ENCODE data around the gene RFC1.

The RFC1 gene

DNA sequence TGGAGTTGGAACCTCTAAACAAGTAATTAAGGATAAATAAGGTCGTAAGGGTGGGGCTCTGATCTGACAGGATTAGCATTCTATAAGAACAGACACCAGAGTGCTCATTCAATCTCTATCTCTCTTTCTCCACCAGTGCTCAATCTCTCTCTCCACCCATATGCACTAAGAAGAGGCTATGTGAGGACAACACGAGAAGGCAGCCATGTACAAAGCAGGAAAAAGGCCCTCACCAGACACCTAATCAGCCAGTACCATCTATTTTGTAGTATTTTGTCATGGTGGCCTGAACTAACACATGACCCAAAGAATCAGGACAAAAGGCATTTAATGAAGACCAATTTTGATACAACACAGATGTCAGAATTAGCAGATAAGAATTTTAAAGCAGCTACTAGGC is 16.8 kb downstream of the RFC1 start:
- DNase-seq, result no peak

DNA sequence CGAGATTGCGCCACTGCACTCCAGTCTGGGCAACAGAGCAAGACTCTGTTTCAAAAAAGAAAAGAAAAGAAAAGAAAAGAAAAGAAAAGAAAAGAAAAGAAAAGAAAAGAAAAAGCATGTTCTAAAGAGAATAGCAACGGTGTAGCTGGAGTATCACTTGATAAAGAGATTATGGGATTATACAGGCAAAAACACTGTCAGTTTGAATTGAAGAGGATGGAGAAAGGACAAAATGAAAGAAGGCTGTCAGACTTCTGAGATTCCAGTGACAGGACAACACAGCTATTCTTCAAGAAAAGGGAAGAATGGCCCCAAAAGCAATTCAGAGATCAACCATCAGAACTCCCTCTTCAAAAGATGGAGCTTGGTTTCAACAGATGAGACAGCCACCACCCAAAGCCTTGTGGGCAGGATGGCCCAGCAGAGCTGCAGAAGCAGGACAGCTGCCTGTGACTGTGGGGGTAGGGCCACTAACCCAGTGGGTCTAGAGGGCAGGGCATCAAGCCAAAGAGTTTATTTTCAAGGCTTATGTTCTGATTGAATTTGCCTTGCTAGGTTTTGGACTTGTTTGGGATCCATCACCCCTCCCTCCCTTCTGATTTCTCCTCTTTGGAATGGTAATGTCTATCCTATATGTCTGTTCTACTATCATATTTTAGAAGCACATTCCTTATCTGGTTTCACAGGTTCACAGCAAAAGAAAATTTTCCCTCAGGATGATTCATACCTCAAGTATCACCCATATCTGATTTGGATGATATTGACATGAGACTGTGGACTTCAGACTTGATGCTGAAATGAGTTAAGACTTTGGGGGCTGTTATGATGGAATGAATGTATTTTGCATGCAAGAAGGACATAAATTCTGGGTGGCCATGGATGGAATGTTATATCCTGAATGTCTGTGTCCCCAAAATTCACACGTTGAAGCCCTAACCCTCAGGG is 17.5 kb downstream of the RFC1 start:
- no peak for DNase-seq

DNA sequence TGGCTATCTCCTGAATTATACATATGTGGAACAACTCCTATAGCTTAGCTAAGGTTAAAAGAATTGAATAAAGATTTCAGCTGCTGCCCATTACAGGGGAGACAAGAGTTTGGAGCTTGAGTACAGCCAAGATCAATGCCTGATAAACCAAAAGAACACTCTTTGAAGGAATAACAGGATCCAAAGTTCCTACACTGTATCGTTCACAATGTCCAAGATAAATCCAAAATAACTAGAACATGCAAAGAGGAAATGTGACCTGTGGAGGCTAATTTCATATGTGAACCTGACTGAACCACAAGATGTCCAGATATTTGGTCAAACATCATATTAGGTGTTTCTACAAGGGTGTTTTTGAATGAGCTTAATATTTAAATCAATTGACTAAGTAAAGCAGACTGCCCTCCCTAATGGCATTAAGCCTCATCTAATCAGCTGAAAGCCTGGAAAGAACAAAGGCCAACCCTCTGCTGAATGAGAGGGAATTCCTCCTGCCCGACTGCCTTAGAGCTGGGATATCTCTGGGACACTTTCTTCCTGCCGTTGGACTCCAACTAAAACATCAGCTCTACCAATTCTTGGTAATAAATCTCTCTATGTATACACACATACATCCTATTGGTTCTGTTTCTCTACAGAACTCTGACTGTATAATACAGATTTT is 19.2 kb downstream of the RFC1 start:
- DNase-seq, result no peak

DNA sequence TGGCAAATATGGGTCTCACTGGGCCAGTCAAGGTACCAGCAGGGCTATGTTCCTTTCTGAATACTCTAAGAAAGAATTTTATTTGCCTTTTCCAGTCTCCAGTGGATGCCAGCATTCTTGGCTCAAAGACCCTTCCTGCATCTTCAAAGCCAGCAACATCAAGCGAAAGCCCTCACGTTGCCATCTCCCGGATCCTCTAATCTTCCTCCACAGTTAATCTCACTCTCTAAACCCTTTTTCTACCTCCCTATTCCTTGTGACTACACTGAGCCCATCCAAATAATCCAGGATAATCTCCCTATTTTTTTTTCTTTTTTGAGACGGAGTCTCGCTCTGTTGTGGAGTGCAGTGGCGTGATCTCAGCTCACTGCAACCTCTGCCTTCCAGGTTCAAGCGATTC is 23.4 kb downstream of the RFC1 start:
- no peak for DNase-seq

DNA sequence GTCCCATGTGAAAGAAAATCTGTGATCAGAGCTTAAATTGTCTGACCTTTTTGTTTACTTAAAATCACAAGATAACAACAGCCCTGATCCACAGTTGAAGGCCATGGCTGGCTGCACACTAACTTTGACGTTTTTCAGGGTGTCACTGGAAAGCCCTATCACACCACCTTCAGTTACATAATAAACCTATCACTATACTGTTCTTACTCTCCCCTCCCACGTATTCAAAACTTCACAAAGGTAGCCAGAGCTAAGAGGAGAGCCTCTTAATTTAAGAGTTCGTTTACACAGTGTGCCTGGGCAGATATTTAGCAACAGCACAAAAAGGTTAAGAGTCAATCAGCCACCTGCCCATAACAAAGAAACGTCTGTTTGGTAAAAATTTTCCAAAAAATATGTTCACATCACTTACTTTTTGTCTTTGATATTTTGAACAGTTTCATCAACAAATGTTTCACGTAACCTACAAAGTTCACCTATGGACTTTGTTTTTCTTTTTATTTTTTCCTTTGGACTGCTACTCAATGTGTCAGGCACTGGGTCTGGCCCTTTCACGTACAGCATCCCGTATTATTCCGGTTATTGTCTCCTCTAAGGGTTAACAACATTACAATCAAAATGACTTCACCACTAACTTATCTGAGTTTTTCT is 25.0 kb downstream of the RFC1 start:
- DNase-seq, result peak; percentile 80

DNA sequence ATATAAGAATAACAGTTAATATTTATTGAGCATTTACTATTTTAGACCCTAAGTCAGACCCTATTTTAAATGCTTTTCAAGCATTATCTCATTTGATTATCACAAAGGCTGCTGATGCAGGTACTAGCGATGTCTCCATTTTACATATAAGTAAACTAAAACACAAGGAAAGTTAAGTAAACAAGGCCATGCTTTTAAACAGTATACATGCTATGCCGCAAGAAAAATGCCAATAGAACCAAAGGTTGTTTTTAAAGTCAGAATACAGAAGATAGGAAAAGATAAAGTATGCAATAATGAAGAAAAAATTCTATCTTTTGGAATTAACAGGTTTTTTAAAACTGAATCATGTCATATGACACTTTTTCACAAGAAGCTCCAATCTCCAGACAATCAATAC is 26.2 kb downstream of the RFC1 start:
- DNase-seq, result no peak

DNA sequence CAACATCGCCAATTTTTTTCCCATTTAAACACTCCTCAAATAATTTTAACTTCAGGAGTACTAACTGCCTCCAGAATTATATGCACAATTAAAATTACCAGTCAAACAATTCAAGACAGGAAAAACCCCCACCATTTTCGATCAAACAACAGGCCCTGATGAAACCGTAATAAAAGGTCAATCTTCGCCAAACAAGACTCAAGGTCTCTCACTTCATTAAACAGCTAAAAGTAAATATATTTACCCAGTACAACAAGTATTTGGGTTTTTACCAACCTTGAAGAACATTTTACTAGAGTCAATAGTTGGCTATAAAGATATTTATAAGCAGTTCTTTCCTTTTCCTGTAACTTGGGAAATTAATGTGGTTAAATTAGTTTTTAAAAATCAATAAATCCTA is 28.3 kb downstream of the RFC1 start:
- DNase-seq, result no peak

DNA sequence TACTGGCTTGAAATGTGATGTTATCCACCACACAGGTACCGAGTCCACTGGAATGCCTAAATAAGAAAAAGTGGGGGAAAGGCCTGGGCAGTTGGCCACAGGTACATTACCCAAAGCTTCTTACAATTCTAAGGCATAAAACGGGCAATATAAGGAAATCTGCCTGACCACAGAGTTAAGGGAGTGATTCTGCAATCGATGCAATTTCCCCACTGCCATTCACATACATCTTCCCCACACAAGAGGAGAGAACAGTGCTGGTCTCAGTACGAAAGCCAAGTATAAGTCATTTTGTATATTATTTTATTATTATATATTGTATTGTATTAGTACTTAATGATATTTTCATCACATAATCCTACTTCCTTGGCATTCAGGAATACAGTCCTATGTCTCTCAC is 30.6 kb downstream of the RFC1 start:
- DNase-seq, result no peak

DNA sequence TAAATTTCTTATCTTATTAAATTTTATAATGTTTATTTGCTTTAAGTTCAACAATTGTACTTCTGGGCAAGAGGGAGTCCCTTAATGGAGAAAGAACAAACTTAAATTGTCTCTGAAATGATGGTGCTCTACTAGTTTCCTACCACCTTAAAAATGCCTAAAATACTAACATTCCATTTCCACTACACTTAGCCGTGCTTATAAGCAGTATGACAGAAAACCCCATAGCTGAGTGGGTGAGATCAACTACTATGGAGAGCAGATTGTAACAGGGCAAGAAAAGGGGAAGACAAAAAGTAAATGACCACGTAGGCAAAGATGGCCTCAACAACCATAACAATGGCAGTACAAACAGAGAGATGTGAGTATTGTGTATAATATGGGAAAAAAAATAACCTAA is 35.0 kb downstream of the RFC1 start:
- DNase-seq, result no peak

DNA sequence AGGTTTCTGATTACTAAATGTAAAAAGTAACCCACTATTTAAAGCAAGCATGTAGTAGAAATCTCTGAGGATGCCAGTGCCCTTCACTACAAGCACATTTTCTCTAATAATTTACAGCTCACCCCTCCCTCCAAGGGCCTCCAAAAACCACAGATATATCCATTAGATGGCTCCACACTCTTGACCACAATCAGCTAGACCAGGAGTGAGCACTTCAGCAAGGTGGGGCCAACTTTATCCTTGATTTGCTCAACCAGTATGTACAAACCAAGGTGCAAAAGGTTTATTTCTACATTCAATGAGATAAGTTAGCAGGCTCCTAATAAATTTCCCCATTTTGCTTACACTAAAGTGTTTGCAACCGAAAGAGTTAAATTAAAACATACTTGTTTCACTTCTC is 35.8 kb downstream of the RFC1 start:
- DNase-seq, result no peak

DNA sequence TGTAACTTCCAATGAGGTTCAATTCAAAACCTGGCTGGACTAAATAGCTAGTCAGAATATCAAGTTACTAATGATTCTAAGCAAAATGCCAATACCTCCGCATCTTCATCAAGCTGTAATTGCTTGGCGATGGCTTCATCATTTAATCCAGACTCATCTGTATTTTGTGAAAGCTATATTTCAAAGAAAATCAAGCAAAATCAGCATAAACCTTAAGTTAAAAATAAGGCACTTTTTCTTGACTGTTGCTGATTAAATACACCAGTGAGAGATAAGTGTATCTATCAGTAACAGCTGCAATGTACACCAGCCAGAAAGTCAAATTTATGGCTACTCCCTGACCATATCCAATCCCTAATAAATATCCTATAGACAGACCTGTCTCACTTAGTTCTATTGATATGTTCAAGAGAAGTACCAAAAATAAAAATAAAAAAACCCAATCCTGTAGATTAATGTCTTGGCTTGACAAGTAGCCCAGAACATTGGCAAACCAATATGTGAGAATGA is 39.6 kb downstream of the RFC1 start:
- no peak for DNase-seq

DNA sequence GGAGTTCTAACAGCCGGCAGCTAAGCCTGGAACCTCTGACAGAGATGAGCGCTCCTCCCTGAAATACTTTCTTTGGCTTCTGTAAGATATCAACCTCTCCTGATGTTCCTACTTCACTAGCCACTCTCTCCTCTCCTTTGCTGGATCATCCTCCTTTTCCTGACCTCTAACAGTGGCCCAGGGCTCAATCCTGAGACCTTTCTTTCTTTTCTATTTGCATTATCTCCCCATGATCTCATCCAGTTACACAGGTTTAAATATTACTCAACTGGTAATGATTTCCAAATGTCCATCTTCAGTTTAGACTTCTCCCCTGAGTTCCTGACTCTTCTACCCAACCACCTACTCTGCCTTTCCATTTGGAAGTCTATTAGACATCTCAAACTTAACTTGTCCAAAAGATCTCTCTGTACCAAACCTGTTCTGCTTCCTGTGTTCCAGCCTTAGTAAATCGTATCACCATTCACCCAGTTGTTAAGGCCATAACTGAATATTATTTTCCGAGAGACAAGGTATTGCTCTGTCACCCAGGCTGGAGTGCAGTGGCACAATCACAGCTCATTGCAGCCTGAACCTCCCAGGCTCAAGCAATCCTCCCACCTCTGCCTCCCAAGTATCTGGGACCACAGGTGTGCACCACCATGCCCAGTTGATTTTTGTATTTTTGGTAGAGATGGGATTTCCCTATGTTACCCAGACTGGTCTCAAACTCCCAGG is 41.1 kb downstream of the RFC1 start:
- no peak for DNase-seq

DNA sequence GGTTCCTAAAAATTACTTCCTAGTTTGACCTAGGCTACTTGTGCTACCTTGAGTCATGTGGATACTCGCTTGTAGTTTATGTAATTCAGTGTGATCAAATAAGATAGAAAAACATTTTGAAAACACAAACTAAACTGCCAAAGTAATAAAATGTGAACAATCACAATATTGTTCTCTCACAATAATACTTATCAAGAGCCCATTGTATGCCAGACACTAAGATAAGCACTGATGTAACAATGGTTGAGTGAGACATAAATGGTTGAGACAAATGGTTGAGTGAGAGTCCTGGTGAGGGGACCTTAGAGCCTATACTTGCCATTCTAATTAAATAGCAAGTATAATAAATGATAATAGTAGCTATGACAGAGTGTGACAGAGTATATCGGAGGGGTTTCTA is 41.7 kb downstream of the RFC1 start:
- DNase-seq, result no peak

DNA sequence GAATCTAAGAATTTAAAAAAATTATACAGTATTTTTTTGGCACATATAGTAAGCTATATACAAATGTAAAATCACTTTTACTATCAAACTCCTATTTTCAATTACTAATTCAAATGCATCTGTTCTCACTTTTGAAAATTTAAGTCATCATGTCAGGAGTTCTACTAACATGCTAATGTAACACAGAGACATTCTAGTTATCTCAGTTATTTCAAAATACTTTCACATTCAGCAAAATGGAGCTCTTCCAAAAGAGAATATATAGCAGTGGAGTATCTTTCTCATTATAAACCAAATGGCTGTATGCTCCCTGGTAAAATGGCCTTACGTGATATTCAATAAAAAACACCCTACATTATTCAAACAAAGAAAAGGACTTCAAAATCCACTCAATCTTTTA is 42.3 kb downstream of the RFC1 start:
- DNase-seq, result no peak

DNA sequence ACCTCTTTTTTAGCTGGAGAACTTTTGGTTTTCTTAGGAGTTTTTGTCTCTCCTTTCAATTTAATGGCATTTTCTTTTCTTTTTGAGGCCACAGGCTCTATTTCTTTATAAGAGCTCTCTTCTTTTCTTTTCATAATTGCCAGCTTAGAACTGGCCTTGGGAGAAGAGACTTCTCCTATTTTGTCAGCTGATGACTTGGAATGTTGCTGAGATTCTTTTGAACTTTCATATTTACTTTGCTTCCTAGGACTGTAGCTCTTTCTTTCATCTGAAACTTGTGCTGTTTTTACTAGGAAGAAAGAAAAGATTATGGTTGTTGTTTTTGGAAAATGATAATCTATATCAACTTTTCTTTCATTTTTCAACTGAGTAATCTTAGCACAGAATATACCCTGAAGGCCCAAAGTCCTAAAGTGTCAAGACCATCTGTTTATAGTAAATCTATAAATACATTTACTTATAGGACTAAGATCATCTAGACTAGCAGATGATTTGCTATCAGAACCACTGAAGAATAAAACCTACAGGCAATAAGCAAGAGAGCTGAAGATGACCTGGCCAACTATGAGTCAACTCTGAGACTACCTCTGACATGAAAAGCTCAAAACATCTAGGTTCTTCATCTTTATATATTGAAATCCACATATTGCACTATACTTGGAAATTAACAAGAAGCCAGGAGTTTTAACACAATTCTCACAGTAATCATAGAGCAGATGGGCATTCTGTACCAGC is 45.6 kb downstream of the RFC1 start:
- DNase-seq, result no peak

DNA sequence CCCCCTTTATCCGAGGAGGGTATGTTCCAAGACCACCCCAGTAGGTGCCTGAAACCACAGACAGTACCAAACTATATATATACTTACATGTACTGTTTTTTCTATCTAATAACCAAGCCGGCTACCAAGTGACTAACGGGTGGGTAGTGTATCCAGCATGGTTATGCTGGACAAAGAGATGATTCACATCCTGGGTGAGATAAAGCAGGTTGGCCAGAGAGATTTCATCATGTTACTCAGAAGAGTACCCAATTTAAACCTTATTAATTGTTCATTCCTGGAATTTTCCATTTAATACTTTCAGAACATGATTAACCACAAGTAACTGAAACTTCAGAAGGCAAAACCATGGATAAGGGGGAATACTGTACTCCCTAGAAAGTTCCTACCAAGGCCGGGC is 46.5 kb downstream of the RFC1 start:
- no peak for DNase-seq

DNA sequence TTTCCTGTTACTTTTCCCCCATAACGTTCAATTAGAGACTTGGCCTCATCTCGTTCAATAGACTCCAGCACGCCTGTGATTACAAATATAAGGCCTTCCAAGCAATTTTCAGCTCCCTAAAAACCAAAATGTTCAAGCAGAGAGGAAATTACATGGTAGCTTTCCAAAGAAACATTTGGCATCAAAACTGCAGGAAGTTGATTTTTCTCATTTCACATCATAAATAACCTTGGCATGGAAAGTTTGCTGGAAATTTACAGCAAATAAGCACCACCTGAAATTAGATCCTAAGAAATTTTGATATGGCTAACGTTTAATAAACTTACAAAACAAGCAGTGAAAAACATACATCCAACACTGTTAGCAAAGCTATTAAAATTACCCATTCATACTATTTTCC is 53.3 kb downstream of the RFC1 start:
- no peak for DNase-seq

DNA sequence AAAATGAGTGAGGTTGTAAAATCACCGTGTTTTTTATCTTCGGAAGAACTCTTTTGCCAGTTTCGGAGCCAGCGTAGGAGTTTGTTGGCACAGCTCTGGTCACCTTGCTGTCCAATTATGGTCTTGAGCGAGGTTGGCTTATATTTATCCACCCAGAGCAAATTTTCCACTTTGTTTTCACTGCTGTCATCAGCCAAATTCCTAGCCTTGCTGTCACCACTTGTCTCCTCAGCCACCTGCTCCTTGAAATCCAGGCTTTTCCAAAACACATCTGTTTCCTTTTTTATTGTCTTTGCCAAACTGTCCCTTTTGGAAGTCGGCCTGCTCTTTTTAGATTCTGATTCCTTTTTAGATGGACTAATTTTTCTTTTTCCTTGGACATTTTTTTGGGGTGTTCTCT is 57.6 kb downstream of the RFC1 start:
- peak; percentile 95 for DNase-seq

DNA sequence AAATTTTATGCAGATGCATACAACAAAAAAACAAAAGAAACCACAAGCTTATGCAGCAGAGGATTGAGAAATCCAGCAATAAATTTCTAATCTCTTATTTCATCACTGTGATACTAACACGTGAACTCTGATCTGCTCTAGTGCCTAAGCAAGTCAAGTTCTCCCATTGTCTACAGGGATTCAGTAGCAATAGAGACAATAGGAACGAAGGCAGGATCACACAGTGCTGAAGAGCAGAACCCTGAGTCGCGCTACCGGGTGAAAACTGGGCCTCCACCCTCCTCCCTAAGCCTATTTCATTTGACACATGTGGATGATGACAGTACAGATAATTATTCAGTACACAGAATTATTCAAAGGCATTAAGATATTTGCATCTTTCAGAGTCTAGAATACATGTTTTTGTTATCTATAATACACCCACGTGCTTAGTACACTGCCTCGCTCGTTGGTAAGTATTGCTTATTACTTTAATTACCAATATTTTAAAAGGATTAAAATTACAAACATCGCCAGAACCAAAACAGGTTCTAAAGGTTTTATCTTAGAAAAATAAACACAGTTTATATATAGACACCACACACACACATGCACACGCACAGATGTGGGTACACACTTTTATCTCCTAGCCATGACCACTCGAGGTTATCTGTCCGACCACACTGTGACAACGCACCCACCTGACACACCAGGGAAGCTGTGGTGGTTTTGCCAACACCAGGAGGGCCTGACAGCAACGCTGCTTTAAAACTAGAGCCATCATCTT is 60.1 kb downstream of the RFC1 start:
- no peak for DNase-seq

DNA sequence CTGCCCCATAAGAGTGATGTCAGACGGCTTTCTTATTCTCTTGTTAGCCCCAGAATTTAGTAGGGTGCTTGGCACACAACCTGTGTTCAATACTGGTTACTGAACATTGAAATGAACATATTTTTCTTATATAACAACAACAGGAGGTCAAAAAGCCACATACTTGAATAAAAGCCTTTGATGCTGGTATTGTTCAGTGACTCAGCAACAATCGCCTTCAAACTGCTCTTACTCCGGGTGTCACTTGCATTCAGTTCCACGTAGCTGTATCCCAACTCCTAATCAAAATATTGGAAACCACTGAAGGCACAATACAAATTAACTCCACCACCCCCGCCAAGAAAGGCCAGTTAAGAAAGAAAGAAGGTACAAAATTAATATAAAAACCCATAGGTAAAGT is 61.5 kb downstream of the RFC1 start:
- no peak for DNase-seq

DNA sequence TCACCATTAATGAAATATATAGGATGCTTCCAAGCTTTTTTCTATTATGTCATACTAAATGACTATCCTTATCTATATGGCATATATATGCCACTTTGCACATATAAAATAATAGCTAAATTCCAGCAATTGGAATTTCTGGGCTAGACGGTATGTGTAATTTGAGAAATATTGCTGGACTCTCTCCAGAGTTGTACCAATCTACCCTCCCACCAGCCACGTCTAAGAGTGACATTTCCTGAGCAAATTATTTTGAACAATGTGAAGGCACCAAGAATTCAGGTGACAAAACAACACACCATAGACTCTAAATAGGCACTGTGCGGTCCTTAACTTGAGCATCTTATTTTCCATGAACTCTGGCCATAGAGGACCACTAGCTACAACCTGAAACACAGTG is 62.3 kb downstream of the RFC1 start:
- no peak for DNase-seq

DNA sequence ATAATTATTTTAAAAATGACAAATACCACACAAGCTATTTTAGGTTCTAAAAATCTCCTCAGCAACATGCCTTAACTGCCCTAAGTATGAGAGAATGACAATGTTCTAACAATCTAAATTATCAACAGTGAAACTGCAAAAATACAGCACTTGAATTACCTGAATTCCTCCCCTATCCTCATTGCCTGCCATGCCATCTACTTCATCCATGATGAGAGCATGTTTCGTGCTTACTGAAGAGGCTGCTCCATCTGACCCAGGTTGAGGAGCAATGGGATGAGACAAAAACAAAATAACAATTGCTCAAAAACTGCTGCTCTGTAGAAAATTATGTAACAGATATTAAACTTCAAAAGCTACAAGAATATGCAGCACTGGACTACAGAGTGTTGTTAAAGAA is 63.3 kb downstream of the RFC1 start:
- DNase-seq, result no peak

Data from NCI-H2029 treated with DMSO at 0.1 percent for 48 hours (cell line).